Neural cell (in vitro differentiated cells): ENCODE data around the gene TARBP2. TPM values are rescaled to one million over a fixed set of nuclear protein-coding genes. Genes with fewer than 3 reads are reported as not detected.

Experiments
- H2AFZ ChIP-seq: fragments of 200-600, 300-800 bp; sonication (generic), shearing (Covaris generic); 2 replicates; pipeline ENCODE4 v1.6.0; 2014; ENCODE audit warnings: low read depth, mild to moderate bottlenecking, antibody characterized with exemption, low read length, moderate library complexity
- H3F3A ChIP-seq: fragments of 200-600 bp; shearing (Covaris generic); 2 replicates; pipeline ENCODE4 v1.6.1; 2016; ENCODE audit warnings: mild to moderate bottlenecking, moderate library complexity, mixed read lengths, antibody characterized with exemption, low read length; ENCODE audit not compliant: insufficient read depth, poor library complexity, severe bottlenecking
- H3K27ac ChIP-seq: fragments of 200-600, 300-800 bp; sonication (generic), shearing (Covaris generic); 2 replicates; pipeline ENCODE4 v1.5.1; 2014; ENCODE audit warnings: mild to moderate bottlenecking, low read length, moderate library complexity
- H3K27me3 ChIP-seq: fragments of 300-800, 200-600 bp; sonication (generic), shearing (Covaris generic); 2 replicates; pipeline ENCODE4 v1.6.0; 2014; ENCODE audit warnings: mild to moderate bottlenecking, low read depth, low read length, moderate library complexity; ENCODE audit not compliant: insufficient read depth
- H3K36me3 ChIP-seq: fragments of 300-800, 200-600 bp; sonication (generic), shearing (Covaris generic); 2 replicates; pipeline ENCODE4 v1.5.1; 2014; ENCODE audit warnings: mild to moderate bottlenecking, antibody characterized with exemption, low read length, moderate library complexity; ENCODE audit not compliant: insufficient read depth
- H3K4me2 ChIP-seq: fragments of 300-800, 200-600 bp; sonication (generic), shearing (Covaris generic); 2 replicates; pipeline ENCODE4 v1.6.0; 2014; ENCODE audit warnings: mild to moderate bottlenecking, low read length
- H3K4me3 ChIP-seq: fragments of 300-800, 200-600 bp; sonication (generic), shearing (Covaris generic); 2 replicates; pipeline ENCODE4 v1.5.1; 2014; ENCODE audit warnings: mild to moderate bottlenecking, low read length, moderate library complexity
- H3K79me2 ChIP-seq: fragments of 200-600 bp; shearing (Covaris generic); replicated peaks from 2 replicates; pipeline ENCODE4 v1.6.0; 2014; ENCODE audit warnings: mild to moderate bottlenecking, low read length, moderate library complexity; ENCODE audit not compliant: insufficient read depth
- H3K9ac ChIP-seq: fragments of 300-800, 200-600 bp; sonication (generic), shearing (Covaris generic); 2 replicates; pipeline ENCODE4 v1.6.1; 2016; ENCODE audit warnings: mild to moderate bottlenecking, low read length, mixed read lengths
- H3K9me2 ChIP-seq: fragments of 200-600 bp; shearing (Covaris generic); 2 replicates; pipeline ENCODE4 v1.6.1; 2016; ENCODE audit warnings: mild to moderate bottlenecking, low read length, mixed read lengths; ENCODE audit not compliant: insufficient read depth
- H3K9me3 ChIP-seq: fragments of 200-600, 300-800 bp; sonication (generic), shearing (Covaris generic); 2 replicates; pipeline ENCODE4 v1.6.1; 2016; ENCODE audit warnings: mild to moderate bottlenecking, mixed run types, low read length, moderate library complexity, mixed read lengths
- H4K20me1 ChIP-seq: fragments of 200-600 bp; shearing (Covaris generic); 2 replicates; pipeline ENCODE4 v1.6.1; 2016; ENCODE audit warnings: mild to moderate bottlenecking, mixed run types; ENCODE audit not compliant: insufficient read depth
- CTCF ChIP-seq: fragments of 450-650 bp; IDR thresholded peaks from 2 replicates; pipeline ENCODE4 v1.5.1; 2014; ENCODE audit warnings: antibody characterized with exemption, mild to moderate bottlenecking, moderate library complexity; ENCODE audit not compliant: poor library complexity, severe bottlenecking
- EP300 ChIP-seq: fragments of 450-650 bp; conservative IDR thresholded peaks from 2 replicates; pipeline ENCODE4 v1.6.1; 2014; ENCODE audit warnings: antibody characterized with exemption, mild to moderate bottlenecking, moderate library complexity; ENCODE audit not compliant: poor library complexity, severe bottlenecking
- EZH2 ChIP-seq: fragments of 200-600, 300-800 bp; shearing (Covaris generic), sonication (generic); IDR thresholded peaks from 2 replicates; pipeline ENCODE4 v1.6.1; 2014; ENCODE audit warnings: antibody characterized with exemption, low read length, borderline replicate concordance, mild to moderate bottlenecking; ENCODE audit not compliant: insufficient read depth, poor library complexity, severe bottlenecking
- MXI1 ChIP-seq: fragments of 450-650 bp; conservative IDR thresholded peaks from 2 replicates; pipeline ENCODE4 v1.6.1; 2014; ENCODE audit warnings: antibody characterized with exemption, mild to moderate bottlenecking; ENCODE audit not compliant: poor library complexity, severe bottlenecking
- POLR2AphosphoS5 ChIP-seq: IDR thresholded peaks from 2 replicates; pipeline ENCODE4 v1.6.1; 2012
- RAD21 ChIP-seq: fragments of 450-650 bp; conservative IDR thresholded peaks from 2 replicates; pipeline ENCODE4 v1.6.1; 2014; ENCODE audit warnings: antibody characterized with exemption, mild to moderate bottlenecking, moderate library complexity
- REST ChIP-seq: IDR thresholded peaks from 2 replicates; pipeline ENCODE4 v1.6.1; 2012; ENCODE audit warnings: borderline replicate concordance
- SMC3 ChIP-seq: fragments of 450-650 bp; conservative IDR thresholded peaks from 2 replicates; pipeline ENCODE4 v1.6.1; 2014; ENCODE audit warnings: antibody characterized with exemption, mild to moderate bottlenecking, moderate library complexity; ENCODE audit not compliant: poor library complexity
- TAF1 ChIP-seq: IDR thresholded peaks from 2 replicates; pipeline ENCODE4 v1.6.1; 2012; ENCODE audit warnings: low read depth
- polyA plus RNA-seq: library from polyadenylated mRNA; depleted of rRNA; stranded (reverse); fragments of >200 nt; gene quantifications from 2 replicates; pipeline ENCODE4 v1.2.3, GENCODE V29; 2014

TARBP2 gene
- polyA plus RNA-seq, 1 donor from 2014 or later: 135 TPM

GRCh38 chr12:53484686-53485575 lies 16.2 kb upstream of the TARBP2 start:
- TF ChIP-seq MXI1 (no peak), SMC3 (no peak), REST (no peak), RAD21 (no peak), TAF1 (no peak), POLR2AphosphoS5 (no peak), EP300 (no peak), CTCF (no peak), EZH2 (no peak)
- peaks cover 20% of the 10 kb centered on the region for H3K79me2 ChIP-seq
- H3K27me3 ChIP-seq: no peaks in the 10 kb centered on the region
- no peaks in the 10 kb centered on the region for H3K9me3 ChIP-seq
- H3K27ac ChIP-seq: no peak overlapping the region
- H3K36me3 ChIP-seq: no peaks in the 10 kb centered on the region
- no peaks in the 10 kb centered on the region for H3K9me2 ChIP-seq
- no peaks in the 10 kb centered on the region for H3F3A ChIP-seq
- H3K4me2 ChIP-seq: no peak overlapping the region
- H2AFZ ChIP-seq: no peak overlapping the region
- H3K4me3 ChIP-seq: no peak overlapping the region
- peaks cover 7% of the 10 kb centered on the region for H4K20me1 ChIP-seq
- no peak overlapping the region for H3K9ac ChIP-seq

- Histone ChIP-seq H4K20me1 (peaks cover 7% of the 10 kb centered on the region), H3K27ac (no peak overlapping the region), H3K36me3 (no peaks in the 10 kb centered on the region)
Measured at GRCh38 chr12:53485955-53486735, 14.9 kb upstream of the TARBP2 start.

More at GRCh38 chr12:53485955-53486735, 14.9 kb upstream of the TARBP2 start:
- no peak overlapping the region for H3K4me3 ChIP-seq
- no peak overlapping the region for H2AFZ ChIP-seq
- no peaks in the 10 kb centered on the region for H3F3A ChIP-seq
- H3K9ac ChIP-seq: no peak overlapping the region
- no peak overlapping the region for H3K4me2 ChIP-seq
- peaks cover 23% of the 10 kb centered on the region for H3K79me2 ChIP-seq
- TF ChIP-seq EP300 (no peak), CTCF (no peak), RAD21 (no peak), EZH2 (no peak), TAF1 (no peak), SMC3 (no peak), POLR2AphosphoS5 (no peak), REST (no peak), MXI1 (no peak)
- H3K27me3 ChIP-seq: no peaks in the 10 kb centered on the region
- H3K9me3 ChIP-seq: no peaks in the 10 kb centered on the region
- no peaks in the 10 kb centered on the region for H3K9me2 ChIP-seq
